Measurements from ENCODE around the gene CST5. TPM values are rescaled to one million over a fixed set of nuclear protein-coding genes. Genes with fewer than 3 reads are reported as not detected.

The CST5 gene, protein sequence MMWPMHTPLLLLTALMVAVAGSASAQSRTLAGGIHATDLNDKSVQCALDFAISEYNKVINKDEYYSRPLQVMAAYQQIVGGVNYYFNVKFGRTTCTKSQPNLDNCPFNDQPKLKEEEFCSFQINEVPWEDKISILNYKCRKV
- not detected for total RNA-seq

DNA sequence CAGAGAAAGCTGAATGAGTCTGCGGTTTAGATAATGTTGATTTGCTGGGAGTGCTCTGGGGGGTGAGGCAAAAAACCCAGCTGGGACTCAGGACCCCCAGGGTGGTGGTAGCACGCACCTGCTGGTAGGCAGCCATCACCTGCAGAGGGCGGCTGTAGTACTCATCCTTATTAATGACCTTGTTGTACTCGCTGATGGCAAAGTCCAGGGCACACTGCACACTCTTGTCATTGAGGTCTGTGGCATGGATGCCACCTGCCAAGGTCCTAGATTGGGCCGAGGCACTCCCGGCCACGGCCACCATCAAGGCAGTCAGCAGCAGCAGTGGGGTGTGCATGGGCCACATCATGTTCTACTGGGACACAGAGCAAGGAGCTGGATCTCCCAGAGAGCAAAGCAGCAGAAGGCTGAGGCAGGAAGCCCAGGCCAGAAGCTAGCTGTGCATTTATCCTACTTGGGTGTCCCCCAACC is at the start of gene CST5:
Gene CST5 (minus strand): TSS at position 421 of the 471 bp plus-strand sequence. CDS start 72 bp downstream, at position 349.
- ChIA-PET POLR2A (no interaction called here), CTCF (no interaction called here)
- H3K4me1 Mint-ChIP-seq (ENCODE audit: low read depth) = no peaks in the 10 kb centered on the region
- H3K4me3 Mint-ChIP-seq = no peak within 1 kb of the TSS
- no peak within 1 kb of the TSS for H3K27ac Mint-ChIP-seq
- no peaks in the 10 kb centered on the region for H3K27me3 Mint-ChIP-seq
- DNase-seq = no peak
- no peaks in the 10 kb centered on the region for H3K36me3 Mint-ChIP-seq
- intact Hi-C loops (cut with micrococcal nuclease) = no loop called here
- H3K9me3 Mint-ChIP-seq = no peaks in the 10 kb centered on the region

DNA sequence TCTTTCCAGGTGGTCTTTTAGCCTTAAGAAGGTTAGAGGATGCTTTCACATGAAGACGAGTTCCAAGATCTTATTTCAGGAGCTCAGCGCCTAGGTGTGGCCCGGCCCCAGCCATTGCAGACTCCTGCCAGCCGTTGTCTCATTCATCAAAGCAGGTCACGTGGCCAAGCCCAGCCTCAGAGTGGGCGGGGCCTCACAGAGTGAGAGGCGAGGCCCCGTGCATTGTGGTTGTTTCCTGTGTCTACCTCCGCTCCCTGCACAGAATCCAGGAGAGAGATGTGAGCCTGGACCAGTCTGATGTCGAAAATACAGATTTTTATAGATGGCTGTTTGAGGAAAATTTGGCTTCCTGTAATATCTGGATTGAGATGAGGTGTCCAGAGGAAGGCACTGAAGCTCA is 49.2 kb upstream of the CST5 start:
- CTCF ChIA-PET = interaction anchor here (2.3 kb wide), 1 partner anchor 9 kb away, joined by 9 read pairs; no protein-coding TSS in a partner anchor
- H3K27me3 Mint-ChIP-seq = no peaks in the 10 kb centered on the region
- DNase-seq = peak; percentile 52
- intact Hi-C loops (cut with micrococcal nuclease) = no loop called here
- H3K4me3 Mint-ChIP-seq = no peak overlapping the region
- no peak overlapping the region for H3K27ac Mint-ChIP-seq
- H3K4me1 Mint-ChIP-seq (ENCODE audit: low read depth) = peaks cover 16% of the 10 kb centered on the region
- no peaks in the 10 kb centered on the region for H3K36me3 Mint-ChIP-seq
- H3K9me3 Mint-ChIP-seq = peaks cover 8% of the 10 kb centered on the region
- POLR2A ChIA-PET = no interaction called here

DNA sequence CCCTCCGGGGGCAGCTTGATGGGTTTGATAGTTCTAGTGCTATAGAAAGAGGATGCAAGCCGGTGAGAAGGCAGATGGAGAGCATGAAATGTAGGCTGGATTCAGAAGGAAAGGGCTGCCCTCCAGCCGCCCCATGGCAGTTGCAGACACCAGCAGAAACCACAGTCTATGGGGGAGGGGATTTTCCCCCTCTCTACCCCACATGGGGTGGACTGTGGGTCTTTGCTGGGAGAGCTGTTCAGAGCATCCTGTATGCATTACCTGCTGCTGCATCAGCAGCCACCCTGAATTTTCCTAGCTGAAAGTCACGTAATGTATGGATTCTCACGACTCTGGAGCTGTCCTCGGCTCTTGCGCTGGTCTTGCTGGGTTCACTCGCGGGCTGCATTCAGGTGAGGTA is 48.8 kb upstream of the CST5 start:
- no peaks in the 10 kb centered on the region for H3K36me3 Mint-ChIP-seq
- no peak for DNase-seq
- intact Hi-C loops (cut with micrococcal nuclease) = no loop called here
- H3K4me3 Mint-ChIP-seq = no peak overlapping the region
- H3K9me3 Mint-ChIP-seq = peaks cover 8% of the 10 kb centered on the region
- ChIA-PET CTCF (interaction anchor here (2.3 kb wide), 1 partner anchor 10 kb away, joined by 9 read pairs; no protein-coding TSS in a partner anchor), POLR2A (no interaction called here)
- no peaks in the 10 kb centered on the region for H3K27me3 Mint-ChIP-seq
- H3K4me1 Mint-ChIP-seq (ENCODE audit: low read depth) = peaks cover 16% of the 10 kb centered on the region
- no peak overlapping the region for H3K27ac Mint-ChIP-seq

DNA sequence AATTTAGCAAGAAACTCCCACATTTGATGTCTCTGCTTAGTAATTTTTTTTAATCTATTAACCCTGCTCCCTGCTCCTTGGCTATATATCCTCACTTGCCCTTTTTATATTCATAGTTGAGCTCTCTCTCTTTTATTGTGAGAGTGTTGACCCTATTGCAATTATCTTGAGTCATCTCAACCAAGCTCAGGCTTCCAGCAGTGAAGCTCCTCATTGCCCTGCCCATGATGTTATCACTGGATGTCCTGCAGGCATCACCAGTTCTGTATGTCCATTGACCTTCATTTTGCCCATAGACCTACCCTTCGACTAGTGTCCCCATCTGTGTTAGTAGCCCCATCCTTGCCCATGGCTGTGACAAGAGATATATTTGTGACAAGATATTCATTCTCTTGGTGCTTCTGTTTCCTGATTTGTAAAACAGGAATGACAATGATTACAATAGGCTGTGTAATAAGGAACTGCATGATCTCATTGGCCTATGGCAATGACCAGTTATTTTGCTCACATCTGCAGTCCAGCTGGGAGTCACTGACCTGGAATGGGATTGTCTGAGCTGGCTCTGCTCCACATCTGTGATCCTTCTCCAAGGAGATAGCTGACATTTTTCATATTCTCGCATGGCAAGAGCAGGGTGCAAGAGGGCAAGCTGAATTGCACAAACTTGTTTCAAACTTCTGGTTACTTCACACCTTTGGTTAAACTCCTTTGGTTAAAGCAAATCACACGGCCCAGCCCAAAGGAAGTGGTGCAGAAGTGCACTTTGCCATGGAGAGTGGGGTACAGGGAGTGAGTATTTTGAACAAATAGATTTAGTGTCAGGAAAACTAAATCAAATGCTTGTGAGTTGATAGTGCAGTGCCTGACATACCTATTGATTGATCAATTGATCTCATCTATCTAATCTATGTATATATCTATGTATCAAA is 47.7 kb upstream of the CST5 start:
- Mint-ChIP-seq H3K4me3 (no peak overlapping the region), H3K36me3 (no peaks in the 10 kb centered on the region), H3K4me1 (ENCODE audit: low read depth) (peaks cover 16% of the 10 kb centered on the region), H3K27me3 (no peaks in the 10 kb centered on the region), H3K9me3 (peaks cover 8% of the 10 kb centered on the region), H3K27ac (no peak overlapping the region)
- intact Hi-C loops (cut with micrococcal nuclease) = no loop called here
- DNase-seq = no peak
- ChIA-PET CTCF (interaction anchor here (1.4 to 2.3 kb wide), 2 partner anchors 11 to 14 kb away, joined by 3 to 9 read pairs; no protein-coding TSS in a partner anchor), POLR2A (no interaction called here)

DNA sequence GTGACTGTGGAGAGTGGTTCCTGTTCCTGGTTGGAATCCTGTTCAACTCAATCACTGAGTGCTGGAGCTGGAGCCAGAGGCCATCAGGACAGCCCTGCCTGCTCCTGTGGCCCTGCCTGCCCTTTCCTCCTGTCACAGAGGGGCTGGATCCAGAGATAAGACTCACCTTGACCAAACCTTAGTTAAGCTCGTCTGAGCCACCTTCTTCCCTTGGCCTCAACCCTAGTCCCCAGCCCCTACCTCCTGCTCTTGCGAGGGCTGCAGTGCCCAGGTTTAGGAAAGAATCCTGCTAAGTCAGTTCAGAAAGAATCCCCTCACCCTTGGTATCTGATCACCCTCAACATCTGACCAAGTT is 47.0 kb upstream of the CST5 start:
- Mint-ChIP-seq H3K9me3 (peaks cover 8% of the 10 kb centered on the region), H3K4me3 (no peak overlapping the region), H3K4me1 (ENCODE audit: low read depth) (peaks cover 16% of the 10 kb centered on the region), H3K27ac (no peak overlapping the region), H3K36me3 (no peaks in the 10 kb centered on the region), H3K27me3 (no peaks in the 10 kb centered on the region)
- POLR2A ChIA-PET = no interaction called here
- CTCF ChIA-PET = interaction anchor here (1.4 kb wide), 1 partner anchor 13 kb away, joined by 3 read pairs; no protein-coding TSS in a partner anchor
- no peak for DNase-seq
- intact Hi-C loops (cut with micrococcal nuclease) = no loop called here

DNA sequence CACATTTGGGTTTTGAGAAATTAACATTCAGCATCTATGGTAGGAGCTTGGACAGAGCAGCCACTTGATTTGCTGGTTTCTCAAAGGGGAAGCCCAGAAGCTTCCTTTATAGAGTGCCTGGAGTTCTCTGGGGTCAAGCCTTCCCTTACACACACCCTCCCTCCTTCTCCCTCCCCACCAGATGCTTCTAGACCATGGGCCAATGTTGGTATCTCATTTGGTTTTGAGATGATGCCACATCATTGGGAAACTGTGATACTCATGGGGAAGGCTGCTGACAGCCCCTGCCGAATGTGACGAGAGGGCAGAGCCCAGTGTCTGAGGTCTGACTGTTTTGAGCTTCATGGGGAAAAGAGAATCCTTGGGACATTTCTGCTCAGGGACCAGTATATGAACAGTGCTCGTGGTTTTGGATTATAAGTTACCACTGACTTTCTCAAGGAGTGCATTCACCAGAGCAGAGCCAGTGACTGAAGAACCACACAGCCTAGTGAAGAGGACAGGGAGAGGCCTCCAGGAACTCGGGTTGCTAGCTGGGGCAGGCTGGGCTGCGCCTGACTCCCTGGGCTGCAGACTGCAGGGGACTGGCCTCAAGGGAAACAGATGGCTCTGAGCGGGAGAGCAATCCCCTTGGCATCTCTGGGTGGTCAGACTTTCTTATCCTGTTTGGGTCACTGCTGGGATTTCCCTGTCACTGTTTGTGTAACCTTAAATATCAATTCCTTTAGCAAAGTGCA is 46.4 kb upstream of the CST5 start:
- intact Hi-C loops (cut with micrococcal nuclease) = no loop called here
- ChIA-PET POLR2A (no interaction called here), CTCF (interaction anchor here (1.4 kb wide), 1 partner anchor 13 kb away, joined by 3 read pairs; no protein-coding TSS in a partner anchor)
- H3K36me3 Mint-ChIP-seq = no peaks in the 10 kb centered on the region
- no peak overlapping the region for H3K27ac Mint-ChIP-seq
- no peak for DNase-seq
- H3K4me3 Mint-ChIP-seq = no peak overlapping the region
- H3K9me3 Mint-ChIP-seq = peaks cover 8% of the 10 kb centered on the region
- no peaks in the 10 kb centered on the region for H3K27me3 Mint-ChIP-seq
- H3K4me1 Mint-ChIP-seq (ENCODE audit: low read depth) = peaks cover 16% of the 10 kb centered on the region

DNA sequence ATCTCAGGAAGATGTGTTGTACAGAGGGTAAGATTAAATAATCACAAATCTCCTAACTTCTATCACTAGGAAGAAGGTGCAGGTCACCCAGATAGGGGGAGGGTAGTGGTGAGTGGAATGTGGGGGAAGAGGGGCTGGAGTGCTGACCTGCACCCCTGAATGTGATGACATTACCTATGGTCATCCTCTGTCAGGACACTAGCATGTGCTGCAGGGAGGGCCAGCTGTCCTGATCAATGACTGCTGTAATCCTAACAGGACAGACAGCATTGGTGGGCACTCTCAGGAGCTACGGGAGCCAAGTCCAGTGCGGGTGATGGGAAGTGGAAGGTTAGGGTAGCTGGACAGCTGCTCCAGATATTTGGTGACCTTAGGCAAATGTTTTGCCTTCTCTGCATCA is 45.2 kb upstream of the CST5 start:
- no peak for DNase-seq
- no peak overlapping the region for H3K4me3 Mint-ChIP-seq
- no peaks in the 10 kb centered on the region for H3K27me3 Mint-ChIP-seq
- H3K4me1 Mint-ChIP-seq (ENCODE audit: low read depth) = peaks cover 26% of the 10 kb centered on the region
- H3K9me3 Mint-ChIP-seq = no peaks in the 10 kb centered on the region
- POLR2A ChIA-PET = no interaction called here
- CTCF ChIA-PET = no interaction called here
- no peak overlapping the region for H3K27ac Mint-ChIP-seq
- H3K36me3 Mint-ChIP-seq = no peaks in the 10 kb centered on the region
- intact Hi-C loops (cut with micrococcal nuclease) = no loop called here

DNA sequence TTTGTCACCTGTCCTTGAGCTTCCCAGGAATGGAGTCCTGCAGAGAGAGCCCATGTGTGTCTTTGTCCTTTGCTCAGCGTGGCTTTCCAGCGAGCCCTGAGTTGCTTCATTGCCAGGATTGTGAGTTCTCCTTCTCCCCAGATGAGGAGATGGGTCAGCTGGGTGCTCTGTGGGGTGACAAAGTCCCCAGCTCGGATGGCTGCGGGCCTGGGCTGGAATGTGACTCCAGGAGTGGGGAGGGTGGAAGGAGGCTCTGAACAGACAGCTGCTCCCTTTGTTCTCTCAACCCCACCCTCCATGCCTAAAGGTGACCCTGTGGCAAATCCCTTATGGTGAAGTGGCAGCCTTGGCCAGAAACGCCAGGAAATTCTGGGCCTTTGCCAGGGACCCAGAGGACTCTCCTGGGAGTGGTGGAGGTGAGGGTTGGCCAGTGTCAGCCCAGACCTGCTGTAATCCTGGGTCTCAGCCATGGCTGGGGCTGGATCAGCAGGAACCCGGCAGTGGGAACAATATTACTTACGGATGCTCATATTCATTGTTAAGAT is 44.4 kb upstream of the CST5 start:
- DNase-seq = no peak
- H3K36me3 Mint-ChIP-seq = no peaks in the 10 kb centered on the region
- CTCF ChIA-PET = no interaction called here
- H3K4me3 Mint-ChIP-seq = no peak overlapping the region
- no peak overlapping the region for H3K27ac Mint-ChIP-seq
- no peaks in the 10 kb centered on the region for H3K27me3 Mint-ChIP-seq
- no peaks in the 10 kb centered on the region for H3K9me3 Mint-ChIP-seq
- POLR2A ChIA-PET = no interaction called here
- intact Hi-C loops (cut with micrococcal nuclease) = no loop called here
- H3K4me1 Mint-ChIP-seq (ENCODE audit: low read depth) = peaks cover 30% of the 10 kb centered on the region

DNA sequence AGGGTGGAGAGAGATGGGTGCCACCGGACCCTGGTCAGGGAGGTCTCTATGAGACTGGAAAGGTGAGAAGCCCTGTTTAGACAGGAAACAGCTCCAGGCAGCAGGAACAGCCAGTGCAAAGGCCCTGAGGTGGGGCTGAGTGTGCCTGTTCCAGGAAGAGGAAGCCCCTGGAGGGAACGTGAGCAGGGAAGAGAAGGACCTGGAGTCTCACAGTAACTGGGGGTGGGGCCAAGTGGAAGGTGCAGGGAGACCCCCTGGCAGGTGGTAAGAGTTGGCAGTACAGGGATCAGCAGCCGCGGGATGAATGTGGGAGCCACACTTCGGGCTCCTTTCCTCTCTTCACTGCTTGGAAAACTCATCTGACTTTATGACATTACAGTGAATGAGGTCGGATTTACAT is 43.8 kb upstream of the CST5 start:
- Mint-ChIP-seq H3K27ac (no peak overlapping the region), H3K4me3 (no peak overlapping the region), H3K36me3 (no peaks in the 10 kb centered on the region), H3K9me3 (no peaks in the 10 kb centered on the region), H3K27me3 (no peaks in the 10 kb centered on the region), H3K4me1 (ENCODE audit: low read depth) (peaks cover 26% of the 10 kb centered on the region)
- ChIA-PET POLR2A (no interaction called here), CTCF (no interaction called here)
- intact Hi-C loops (cut with micrococcal nuclease) = no loop called here
- no peak for DNase-seq

DNA sequence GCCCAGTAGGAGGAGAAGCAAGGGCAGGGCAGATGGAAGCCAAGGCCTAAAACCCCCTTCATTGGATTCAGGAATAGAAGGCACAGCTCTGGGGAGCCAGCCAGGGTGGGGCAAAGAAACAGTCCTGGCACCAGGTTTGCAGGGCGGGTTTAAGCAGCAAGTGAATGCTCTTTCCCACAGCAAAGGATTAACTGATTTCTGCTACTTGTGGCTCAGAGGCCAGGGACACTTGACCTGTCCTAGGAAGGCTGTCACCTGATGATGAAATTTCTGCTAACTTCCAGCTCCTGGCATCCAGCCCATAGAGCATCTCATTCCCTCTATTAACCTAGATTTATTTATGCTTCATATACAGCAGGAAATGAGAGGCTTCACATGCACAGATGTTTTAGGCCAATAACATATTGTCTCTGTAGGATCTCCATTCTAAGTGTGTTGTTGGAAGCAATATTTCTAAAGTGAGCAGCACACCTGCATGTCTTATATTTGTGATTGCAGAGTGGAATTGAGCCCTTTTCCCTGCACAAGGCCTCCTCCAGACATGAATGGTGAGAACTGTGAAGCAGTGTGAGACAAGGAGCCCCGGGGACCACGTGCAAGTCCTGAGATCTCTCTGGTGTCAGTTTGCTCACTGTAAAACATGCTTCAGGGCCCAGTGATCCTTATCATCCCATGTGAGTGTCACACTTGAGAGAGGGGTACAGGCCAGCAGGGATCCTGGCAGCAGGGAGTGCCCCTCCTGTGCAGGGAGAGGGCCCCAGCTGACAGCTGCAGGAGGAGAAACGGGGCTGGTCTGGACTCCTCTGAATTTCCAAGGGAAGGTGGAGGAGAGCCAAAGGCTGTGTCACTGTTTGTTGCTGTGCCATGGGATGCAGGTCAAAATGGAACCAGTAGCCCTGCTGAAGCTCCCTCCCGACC is 41.1 kb upstream of the CST5 start:
- intact Hi-C loops (cut with micrococcal nuclease) = no loop called here
- Mint-ChIP-seq H3K9me3 (no peaks in the 10 kb centered on the region), H3K4me3 (no peak overlapping the region), H3K36me3 (no peaks in the 10 kb centered on the region), H3K27ac (no peak overlapping the region), H3K4me1 (ENCODE audit: low read depth) (peaks cover 15% of the 10 kb centered on the region), H3K27me3 (no peaks in the 10 kb centered on the region)
- CTCF ChIA-PET = no interaction called here
- POLR2A ChIA-PET = no interaction called here
- DNase-seq = no peak

DNA sequence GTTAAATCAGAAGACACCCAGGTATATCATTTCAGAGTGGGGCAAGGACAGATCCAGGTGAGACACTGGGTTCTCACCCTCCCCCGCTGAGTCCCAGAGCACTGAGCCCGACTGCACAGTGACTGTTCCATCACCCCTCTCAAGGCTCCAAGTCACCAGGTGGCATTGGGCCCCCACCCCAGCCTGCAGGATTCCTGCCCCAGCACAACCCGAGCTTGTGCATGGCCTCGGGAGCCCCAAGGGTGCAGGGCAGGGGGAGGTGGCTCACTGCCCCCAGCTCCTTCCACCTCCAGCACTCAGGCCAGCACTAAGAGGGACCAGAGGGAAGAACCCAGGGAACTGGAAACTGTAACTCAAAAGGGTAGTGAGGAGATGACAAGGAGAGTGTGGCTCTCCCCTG is 39.3 kb upstream of the CST5 start:
- Mint-ChIP-seq H3K36me3 (no peaks in the 10 kb centered on the region), H3K4me3 (no peak overlapping the region), H3K27ac (no peak overlapping the region), H3K9me3 (no peaks in the 10 kb centered on the region), H3K4me1 (ENCODE audit: low read depth) (peaks cover 15% of the 10 kb centered on the region), H3K27me3 (peaks cover 1% of the 10 kb centered on the region)
- intact Hi-C loops (cut with micrococcal nuclease) = no loop called here
- no peak for DNase-seq
- ChIA-PET CTCF (no interaction called here), POLR2A (no interaction called here)
